GM19467 (cell line): ENCODE results near the gene C2CD3.
A peak's percentile ranks its signal among the peaks of the same experiment; 100 is the strongest.

Experiments used
- ATAC-seq: cut with Tn5 transposase; IDR thresholded peaks from one replicate; pipeline ENCODE4 v1.9.1; 2021; ENCODE audit warnings: mild to moderate bottlenecking, moderate library complexity; ENCODE audit not compliant: unreplicated experiment

The C2CD3 gene

GRCh38 chr11:74170694-74171629 is at the start of gene C2CD3, which contains the start of gene PPME1:
C2CD3 (minus strand) TSS chr11:74171002; CDS start chr11:74170792, 210 bp downstream.
PPME1 (plus strand) TSS chr11:74171289; CDS start chr11:74171422, 133 bp downstream.
- ATAC-seq = peak; percentile 96

GRCh38 chr11:74220376-74220775 is 49.6 kb upstream of the C2CD3 start:
- ATAC-seq = no peak

- ATAC-seq = no peak
Measured at GRCh38 chr11:74212533-74212932, 41.7 kb upstream of the C2CD3 start.

- ATAC-seq = no peak
Measured at GRCh38 chr11:74208507-74208906, 37.7 kb upstream of the C2CD3 start.

- no peak for ATAC-seq
Measured at GRCh38 chr11:74206746-74207145, 35.9 kb upstream of the C2CD3 start.

- no peak for ATAC-seq
Measured at GRCh38 chr11:74205181-74205580, 34.4 kb upstream of the C2CD3 start.

GRCh38 chr11:74204701-74205100 is 33.9 kb upstream of the C2CD3 start:
- ATAC-seq = no peak

GRCh38 chr11:74203966-74204365 is 33.2 kb upstream of the C2CD3 start:
- ATAC-seq = no peak

- no peak for ATAC-seq
Measured at GRCh38 chr11:74196781-74197486, 26.1 kb upstream of the C2CD3 start.

GRCh38 chr11:74195828-74196227 is 25.0 kb upstream of the C2CD3 start:
- ATAC-seq = no peak

GRCh38 chr11:74185695-74186094 is 14.9 kb upstream of the C2CD3 start:
- no peak for ATAC-seq

GRCh38 chr11:74185285-74185684 is 14.5 kb upstream of the C2CD3 start:
- ATAC-seq = no peak

GRCh38 chr11:74182635-74183034 is 11.8 kb upstream of the C2CD3 start:
- no peak for ATAC-seq

- no peak for ATAC-seq
Measured at GRCh38 chr11:74179234-74180052, 8.6 kb upstream of the C2CD3 start.

- ATAC-seq = no peak
Measured at GRCh38 chr11:74175920-74176319, 5.1 kb upstream of the C2CD3 start.

- no peak for ATAC-seq
Measured at GRCh38 chr11:74171997-74172396, 1.2 kb upstream of the C2CD3 start.

GRCh38 chr11:74171630-74171968 is 797 bp upstream of the C2CD3 start:
- ATAC-seq = no peak

- ATAC-seq = no peak
Measured at GRCh38 chr11:74169738-74170458, 904 bp downstream of the C2CD3 start.

- ATAC-seq = no peak
Measured at GRCh38 chr11:74168838-74169237, 2.0 kb downstream of the C2CD3 start.

- no peak for ATAC-seq
Measured at GRCh38 chr11:74162681-74163467, 7.9 kb downstream of the C2CD3 start.
